MM.1S (cell line): Measurements from ENCODE around the gene CLMN.

Experiments
- DNase-seq: peaks from one replicate; pipeline ENCODE4 v3.0.0-alpha.2; 2015
- H2AFZ ChIP-seq: fragments of 300-600 bp; sonication (generic); 2 replicates; pipeline ENCODE4 v1.6.0; 2016; ENCODE audit warnings: antibody characterized with exemption, low read length
- H3F3A ChIP-seq: fragments of 300-600 bp; sonication (generic); 2 replicates; pipeline ENCODE4 v1.6.1; 2016; ENCODE audit warnings: mild to moderate bottlenecking, antibody characterized with exemption, low read length, moderate library complexity, mixed read lengths; ENCODE audit not compliant: insufficient read depth
- H3K27ac ChIP-seq: fragments of 300-600 bp; sonication (generic); 2 replicates; pipeline ENCODE4 v1.5.1; 2016; ENCODE audit warnings: mild to moderate bottlenecking, low read length
- H3K27me3 ChIP-seq: fragments of 300-600 bp; sonication (generic); replicated peaks from 2 replicates; pipeline ENCODE4 v1.6.0; 2016; ENCODE audit warnings: low read length; ENCODE audit not compliant: insufficient read depth
- H3K36me3 ChIP-seq: fragments of 300-600 bp; sonication (generic); replicated peaks from 2 replicates; pipeline ENCODE4 v1.6.1; 2016; ENCODE audit warnings: mild to moderate bottlenecking, low read length, mixed read lengths; ENCODE audit not compliant: insufficient read depth
- H3K4me1 ChIP-seq: fragments of 300-600 bp; sonication (generic); 2 replicates; pipeline ENCODE4 v1.6.1; 2016; ENCODE audit warnings: low read length, mixed read lengths
- H3K4me2 ChIP-seq: fragments of 300-600 bp; sonication (generic); 2 replicates; pipeline ENCODE4 v1.6.0; 2016; ENCODE audit warnings: low read depth, low read length
- H3K4me3 ChIP-seq: fragments of 300-600 bp; sonication (generic); 2 replicates; pipeline ENCODE4 v1.5.1; 2016; ENCODE audit warnings: low read length, mixed read lengths
- H3K79me2 ChIP-seq: fragments of 300-600 bp; sonication (generic); 2 replicates; pipeline ENCODE4 v1.6.1; 2016; ENCODE audit warnings: mixed run types, low read length, mixed read lengths
- H3K9ac ChIP-seq: fragments of 300-600 bp; sonication (generic); 2 replicates; pipeline ENCODE4 v1.6.1; 2016; ENCODE audit warnings: low read length, mixed read lengths
- H3K9me2 ChIP-seq: fragments of 300-600 bp; sonication (generic); replicated peaks from 2 replicates; pipeline ENCODE4 v1.6.1; 2016; ENCODE audit warnings: mild to moderate bottlenecking, low read length, mixed read lengths; ENCODE audit not compliant: insufficient read depth
- H3K9me3 ChIP-seq: fragments of 300-600 bp; sonication (generic); replicated peaks from 2 replicates; pipeline ENCODE4 v1.6.1; 2016; ENCODE audit warnings: mild to moderate bottlenecking, low read length, mixed read lengths; ENCODE audit not compliant: insufficient read depth
- H4K20me1 ChIP-seq: fragments of 300-600 bp; sonication (generic); 2 replicates; pipeline ENCODE4 v1.6.1; 2016; ENCODE audit warnings: mild to moderate bottlenecking, low read length, moderate library complexity, mixed read lengths; ENCODE audit not compliant: insufficient read depth
- EZH2 ChIP-seq: fragments of 300-600 bp; sonication (generic); optimal IDR thresholded peaks from 2 replicates; pipeline ENCODE3; 2017; ENCODE audit warnings: low read depth, mild to moderate bottlenecking, antibody characterized with exemption, low read length, mixed read lengths
- EZH2phosphoT487 ChIP-seq: fragments of 300-600 bp; sonication (generic); IDR thresholded peaks from 2 replicates; pipeline ENCODE4 v1.6.1; 2018; ENCODE audit warnings: antibody characterized with exemption, low read length
- TF ChIP-seq, protein P1 (sequence below): fragments of 300-600 bp; sonication (generic); IDR thresholded peaks from 2 replicates; pipeline ENCODE4 v1.5.1; 2016; ENCODE audit warnings: antibody characterized with exemption, low read length, mixed read lengths

Gene CLMN

DNA sequence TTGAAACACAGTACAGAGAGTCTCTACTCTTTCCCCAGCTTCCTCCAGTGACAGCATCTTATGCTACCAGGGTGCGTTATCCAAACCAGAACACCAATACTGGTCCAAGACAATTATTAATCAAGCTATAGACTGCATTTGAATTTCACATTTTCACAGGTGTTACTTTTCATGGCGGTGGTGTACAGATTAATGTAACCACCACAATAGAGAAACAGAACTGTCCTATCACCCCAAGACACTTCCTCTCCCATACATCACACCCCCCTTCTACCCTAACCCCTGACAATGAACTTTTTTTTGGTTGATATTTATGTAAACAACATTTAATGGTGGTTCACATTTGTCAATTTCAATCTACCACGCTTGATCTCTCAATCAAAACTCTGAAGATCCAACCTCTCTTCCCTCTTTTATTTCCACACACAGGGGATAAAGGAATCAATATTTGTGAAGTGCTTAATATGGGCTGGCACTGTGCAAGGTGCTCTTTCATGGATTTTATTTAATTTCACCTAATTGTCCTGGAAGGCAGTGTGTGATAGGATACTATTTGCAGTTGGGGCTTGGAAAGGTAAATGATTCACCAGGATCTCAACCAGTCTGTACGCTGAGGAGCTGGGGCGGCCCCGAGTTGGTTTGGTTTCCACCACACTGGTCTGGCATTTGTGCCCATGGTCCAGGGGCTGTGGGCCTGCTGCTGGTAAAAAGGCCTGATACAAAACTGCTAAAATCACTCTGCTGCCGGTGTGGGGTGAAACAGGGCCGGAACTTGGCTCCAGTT lies 107.8 kb downstream of the CLMN start:
- Histone ChIP-seq H3K36me3 (no peaks in the 10 kb centered on the region), H3K4me3 (no peak overlapping the region), H3K9me2 (no peaks in the 10 kb centered on the region), H3K27me3 (no peaks in the 10 kb centered on the region), H3K9me3 (no peaks in the 10 kb centered on the region), H3K4me1 (no peaks in the 10 kb centered on the region), H3K79me2 (no peaks in the 10 kb centered on the region), H3K9ac (no peak overlapping the region), H4K20me1 (no peaks in the 10 kb centered on the region), H3F3A (no peaks in the 10 kb centered on the region), H3K27ac (no peak overlapping the region), H2AFZ (no peak overlapping the region), H3K4me2 (no peak overlapping the region)
- DNase-seq: no peak
- TF ChIP-seq EZH2phosphoT487 (no peak), EZH2 (no peak)
- TF ChIP-seq, protein P1, sequence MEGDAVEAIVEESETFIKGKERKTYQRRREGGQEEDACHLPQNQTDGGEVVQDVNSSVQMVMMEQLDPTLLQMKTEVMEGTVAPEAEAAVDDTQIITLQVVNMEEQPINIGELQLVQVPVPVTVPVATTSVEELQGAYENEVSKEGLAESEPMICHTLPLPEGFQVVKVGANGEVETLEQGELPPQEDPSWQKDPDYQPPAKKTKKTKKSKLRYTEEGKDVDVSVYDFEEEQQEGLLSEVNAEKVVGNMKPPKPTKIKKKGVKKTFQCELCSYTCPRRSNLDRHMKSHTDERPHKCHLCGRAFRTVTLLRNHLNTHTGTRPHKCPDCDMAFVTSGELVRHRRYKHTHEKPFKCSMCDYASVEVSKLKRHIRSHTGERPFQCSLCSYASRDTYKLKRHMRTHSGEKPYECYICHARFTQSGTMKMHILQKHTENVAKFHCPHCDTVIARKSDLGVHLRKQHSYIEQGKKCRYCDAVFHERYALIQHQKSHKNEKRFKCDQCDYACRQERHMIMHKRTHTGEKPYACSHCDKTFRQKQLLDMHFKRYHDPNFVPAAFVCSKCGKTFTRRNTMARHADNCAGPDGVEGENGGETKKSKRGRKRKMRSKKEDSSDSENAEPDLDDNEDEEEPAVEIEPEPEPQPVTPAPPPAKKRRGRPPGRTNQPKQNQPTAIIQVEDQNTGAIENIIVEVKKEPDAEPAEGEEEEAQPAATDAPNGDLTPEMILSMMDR: no peak

DNA sequence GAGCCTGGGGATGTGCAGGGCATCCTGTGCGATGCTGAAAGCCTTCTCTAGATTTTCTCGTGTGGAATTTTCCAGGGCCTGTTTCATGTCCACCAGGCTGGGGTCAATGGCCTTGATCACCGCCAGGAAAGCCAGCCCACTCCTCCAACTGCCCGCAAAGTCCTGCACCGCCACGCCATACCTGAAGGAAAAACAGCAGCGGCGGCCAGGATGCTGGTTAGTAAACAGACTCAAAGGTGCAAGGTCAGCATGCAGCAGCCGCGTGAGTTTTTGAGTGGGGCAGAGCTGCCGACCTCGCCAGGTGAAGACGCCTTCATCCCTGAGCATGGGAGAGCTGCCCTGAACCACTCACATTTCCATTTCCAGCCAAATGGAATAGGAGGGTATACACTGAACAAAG lies 109.0 kb downstream of the CLMN start:
- H3K27ac ChIP-seq: no peak overlapping the region
- no peaks in the 10 kb centered on the region for H3K36me3 ChIP-seq
- no peaks in the 10 kb centered on the region for H3K27me3 ChIP-seq
- H3K4me2 ChIP-seq: no peak overlapping the region
- H3K79me2 ChIP-seq: no peaks in the 10 kb centered on the region
- H3K4me3 ChIP-seq: no peak overlapping the region
- no peak overlapping the region for H2AFZ ChIP-seq
- DNase-seq: no peak
- H3F3A ChIP-seq: no peaks in the 10 kb centered on the region
- no peak for TF ChIP-seq EZH2phosphoT487
- TF ChIP-seq, protein P1: no peak
- TF ChIP-seq EZH2: no peak
- no peaks in the 10 kb centered on the region for H4K20me1 ChIP-seq
- H3K9ac ChIP-seq: no peak overlapping the region
- H3K4me1 ChIP-seq: no peaks in the 10 kb centered on the region
- no peaks in the 10 kb centered on the region for H3K9me3 ChIP-seq
- no peaks in the 10 kb centered on the region for H3K9me2 ChIP-seq

DNA sequence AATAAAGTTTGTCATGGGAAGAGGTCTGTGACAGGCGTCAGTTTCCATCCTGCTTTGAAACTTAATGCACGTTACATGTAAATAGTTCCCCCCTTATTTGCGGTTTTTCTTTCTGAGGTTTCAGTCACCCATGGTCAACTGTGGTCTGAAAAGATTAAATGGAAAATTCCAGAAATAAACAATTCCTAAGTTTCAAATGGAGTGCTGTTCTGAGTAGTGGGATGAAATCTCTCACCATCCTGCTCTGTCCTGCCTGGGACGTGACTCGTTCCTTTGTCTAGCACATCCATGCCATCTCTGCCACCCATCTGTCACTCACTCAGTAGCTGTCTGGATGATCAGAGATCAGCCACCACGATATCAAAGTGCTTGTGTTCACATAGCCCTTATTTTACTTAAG lies 111.1 kb downstream of the CLMN start:
- Histone ChIP-seq H3K4me3 (no peak overlapping the region), H3F3A (no peaks in the 10 kb centered on the region), H3K9me3 (no peaks in the 10 kb centered on the region), H3K36me3 (no peaks in the 10 kb centered on the region), H3K4me2 (no peak overlapping the region), H2AFZ (no peak overlapping the region), H4K20me1 (no peaks in the 10 kb centered on the region), H3K9me2 (no peaks in the 10 kb centered on the region), H3K4me1 (no peaks in the 10 kb centered on the region), H3K79me2 (no peaks in the 10 kb centered on the region), H3K9ac (no peak overlapping the region), H3K27ac (no peak overlapping the region), H3K27me3 (no peaks in the 10 kb centered on the region)
- DNase-seq: no peak
- TF ChIP-seq EZH2phosphoT487: no peak
- no peak for TF ChIP-seq EZH2
